Right lung (tissue), 5 donors: ENCODE measurements around the gene HEG1. TPM values are rescaled to one million over a fixed set of nuclear protein-coding genes. Genes with fewer than 3 reads are reported as not detected.

Source experiments
- polyA plus RNA-seq, 5 donors: library from polyadenylated mRNA; unstranded; fragments of 120-200 nt; gene quantifications; one replicate each; pipeline versions ENCODE4 v1.2.1 to v1.2.3, GENCODE V29; 2013; ENCODE audit warnings: inconsistent platforms in 1 of 5, low replicate concordance in 1 of 5; ENCODE audit not compliant: insufficient read length in 5 of 5, insufficient read depth in 1 of 5

The HEG1 gene
- polyA plus RNA-seq, 5 donors = 37.9 to 56.3 (median 48.4) TPM

Other genes with a start within 250 kb of the HEG1 start
- 10 to 100 TPM; 45.8 to 65.5 (median 58.0) TPM for gene ITGB5, start 168.6 kb downstream of the HEG1 start, polyA plus RNA-seq
- gene MUC13, start 121.2 kb downstream of the HEG1 start, polyA plus RNA-seq = under 1 TPM in 2 of 5 donors, not detected in 3; 0.09 to 0.44 TPM
- 1 to 10 TPM; 1.3 to 1.7 (median 1.5) TPM for gene SLC12A8, start 156.8 kb upstream of the HEG1 start, polyA plus RNA-seq